CD14-positive monocyte (primary cell): ENCODE data around the gene CDC25C. TPM values are rescaled to one million over a fixed set of nuclear protein-coding genes. Genes with fewer than 3 reads are reported as not detected.

Experiments
- DNase-seq, 3 donors: peaks; one replicate each; pipeline ENCODE4 v3.0.0-alpha.2; 2011 to 2022
- H2AFZ ChIP-seq: 2 replicates; pipeline ENCODE4 v1.6.0; 2012; ENCODE audit warnings: mild to moderate bottlenecking, low read depth, low read length, inconsistent platforms; ENCODE audit not compliant: insufficient read depth, poor library complexity, severe bottlenecking
- H3K27ac ChIP-seq, 2 donors: 1 replicate in 1 of 2; 2 replicates in 1 of 2; pipeline ENCODE4 v1.5.1; 2012 to 2013; ENCODE audit warnings: low read length in 2 of 2, control low read depth in 1 of 2, inconsistent platforms in 1 of 2, low read depth in 1 of 2, mild to moderate bottlenecking in 1 of 2
- H3K27me3 ChIP-seq, 2 donors: one replicate each; pipeline versions ENCODE4 v1.6.0 to v1.6.1; 2011 to 2013; ENCODE audit warnings: low read length in 2 of 2; ENCODE audit not compliant: control insufficient read depth in 2 of 2, insufficient read depth in 2 of 2
- H3K36me3 ChIP-seq, 2 donors: replicated peaks in 1 of 2; 1 replicate in 1 of 2; 2 replicates in 1 of 2; pipeline versions ENCODE4 v1.5.1 to v1.6.1; 2012 to 2013; ENCODE audit warnings: low read length in 2 of 2, control low read depth in 1 of 2, inconsistent platforms in 1 of 2, mild to moderate bottlenecking in 1 of 2; ENCODE audit not compliant: insufficient read depth in 2 of 2, control insufficient read depth in 1 of 2
- H3K4me1 ChIP-seq, 2 donors: 1 replicate in 1 of 2; 2 replicates in 1 of 2; pipeline versions ENCODE4 v1.5.1 to v1.6.1; 2012 to 2013; ENCODE audit warnings: low read length in 2 of 2, control low read depth in 1 of 2, inconsistent platforms in 1 of 2, mild to moderate bottlenecking in 1 of 2, moderate library complexity in 1 of 2; ENCODE audit not compliant: insufficient read depth in 2 of 2, control insufficient read depth in 1 of 2
- H3K4me2 ChIP-seq: replicated peaks from 2 replicates; pipeline ENCODE3; 2012; ENCODE audit warnings: low read length, moderate library complexity, mild to moderate bottlenecking; ENCODE audit not compliant: poor library complexity, severe bottlenecking; ENCODE audit errors: extremely low read depth
- H3K4me3 ChIP-seq, 3 experiments: fragments of 200-600 bp in 1 of 3; sonication (generic) in 1 of 3; replicated peaks in 1 of 3; 1 replicate in 2 of 3; 2 replicates in 1 of 3; pipeline ENCODE4 v1.5.1; 2011 to 2013; ENCODE audit warnings: low read length in 3 of 3, mild to moderate bottlenecking in 3 of 3, control low read depth in 2 of 3, low read depth in 2 of 3, inconsistent platforms in 1 of 3, moderate library complexity in 1 of 3
- H3K79me2 ChIP-seq: 2 replicates; pipeline ENCODE4 v1.6.0; 2012; ENCODE audit warnings: mild to moderate bottlenecking, control low read depth, inconsistent platforms, low read length, moderate library complexity; ENCODE audit not compliant: insufficient read depth
- H3K9ac ChIP-seq: 2 replicates; pipeline ENCODE4 v1.6.0; 2017; ENCODE audit warnings: low read length, mild to moderate bottlenecking; ENCODE audit not compliant: insufficient read depth, poor library complexity, severe bottlenecking
- H3K9me3 ChIP-seq, 2 donors: replicated peaks in 1 of 2; 1 replicate in 1 of 2; 2 replicates in 1 of 2; pipeline versions ENCODE4 v1.5.1 to v1.6.1; 2012 to 2013; ENCODE audit warnings: low read length in 2 of 2, control low read depth in 1 of 2; ENCODE audit not compliant: control insufficient read depth in 1 of 2, insufficient read depth in 1 of 2
- H4K20me1 ChIP-seq: 2 replicates; pipeline ENCODE4 v1.6.0; 2012; ENCODE audit warnings: mild to moderate bottlenecking, low read length, control low read depth, moderate library complexity; ENCODE audit not compliant: insufficient read depth
- H3K27ac Mint-ChIP-seq, 7 donors: one replicate each; pipeline ENCODE4 v1.8.0; 2020; ENCODE audit warnings: mild to moderate bottlenecking in 7 of 7, mixed read lengths in 7 of 7, moderate library complexity in 6 of 7, inconsistent platforms in 2 of 7
- H3K27me3 Mint-ChIP-seq, 3 donors: one replicate each; pipeline ENCODE4 v1.8.0; 2021 to 2022; ENCODE audit warnings: low read depth in 3 of 3, mild to moderate bottlenecking in 3 of 3, mixed read lengths in 3 of 3, moderate library complexity in 3 of 3, inconsistent platforms in 1 of 3
- H3K36me3 Mint-ChIP-seq, 2 donors: one replicate each; pipeline ENCODE4 v1.8.0; 2020; ENCODE audit warnings: mixed read lengths in 2 of 2, inconsistent platforms in 1 of 2, mild to moderate bottlenecking in 1 of 2
- H3K4me1 Mint-ChIP-seq: one replicate; pipeline ENCODE4 v1.8.0; 2020; ENCODE audit warnings: mild to moderate bottlenecking, mixed read lengths
- H3K4me3 Mint-ChIP-seq, 2 donors: one replicate each; pipeline ENCODE4 v1.8.0; 2020; ENCODE audit warnings: mild to moderate bottlenecking in 2 of 2, mixed read lengths in 2 of 2, moderate library complexity in 1 of 2
- H3K9me3 Mint-ChIP-seq, 7 donors: one replicate each; pipeline ENCODE4 v1.8.0; 2020 to 2022; ENCODE audit warnings: mixed read lengths in 7 of 7, mild to moderate bottlenecking in 6 of 7, moderate library complexity in 6 of 7, inconsistent platforms in 2 of 7
- WGBS: methylation state at CpG from one replicate; pipeline ENCODE4 v1.1.5; 2013; ENCODE audit warnings: missing lambda C conversion rate; ENCODE audit not compliant: insufficient coverage; 5-methylcytosine and 5-hydroxymethylcytosine counted together
- intact Hi-C, 2 donors: fragments of 100-400 bp; cut with micrococcal nuclease; formaldehyde crosslinking; loops; one replicate each; pipeline versions ENCODE4 v1.15.0 to v1.15.1; 2023
- polyA plus RNA-seq, 3 donors: library from polyadenylated mRNA; depleted of rRNA in 1 of 3; unstranded in 2 of 3; stranded (reverse) in 1 of 3; fragments of 300-500 nt in 2 of 3; fragments of >200 nt in 1 of 3; fragmentation: Illumina TruSeq in 2 of 3; gene quantifications; 1 replicate in 2 of 3; 2 replicates in 1 of 3; pipeline ENCODE4 v1.2.3, GENCODE V29; 2012 to 2021
- TF ChIP-seq, protein P1 (sequence below): fragments of 200-600 bp; IDR thresholded peaks from one replicate; pipeline ENCODE4 v1.8.0; 2022; ENCODE audit warnings: antibody characterized with exemption, mild to moderate bottlenecking

Gene CDC25C
- polyA plus RNA-seq, 3 donors: not detected

DNA sequence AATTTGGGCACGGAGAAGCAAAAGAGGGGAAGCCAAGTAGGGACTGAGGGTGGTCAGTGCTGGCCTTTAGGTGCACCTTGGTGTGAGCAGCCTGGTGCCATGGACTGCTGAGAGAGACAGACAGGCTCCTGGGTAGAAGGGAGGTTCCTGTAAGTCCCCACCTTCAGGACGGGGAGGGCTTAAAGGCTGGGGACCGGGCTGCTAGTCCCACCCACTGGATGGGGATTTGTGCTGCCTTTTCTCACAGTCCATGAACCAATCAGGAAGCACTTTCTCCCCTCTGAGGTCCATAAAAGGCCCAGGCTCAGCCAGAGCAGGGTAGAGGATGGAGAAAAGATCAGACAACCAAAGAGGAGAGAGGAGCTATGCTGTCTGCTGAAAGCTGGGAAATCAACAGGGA, 15.2 kb downstream of the CDC25C start:
- intact Hi-C loops: no loop called here
- Mint-ChIP-seq H3K36me3 (peaks cover 27 to 55% of the 10 kb centered on the region in 2 donors), H3K27ac (peak overlapping the region in 1 of 7 donors; percentile 18), H3K4me1 (no peaks in the 10 kb centered on the region), H3K4me3 (no peak overlapping the region), H3K9me3 (no peaks in the 10 kb centered on the region), H3K27me3 (no peaks in the 10 kb centered on the region)
- WGBS: 100% methylated on average over 1 of the region's 3 CpGs
- peaks cover 18 to 68% of the 10 kb centered on the region in 2 donors for H3K36me3 ChIP-seq
- H3K9ac ChIP-seq: no peak overlapping the region
- no peak overlapping the region for H3K4me3 ChIP-seq
- no peaks in the 10 kb centered on the region for H4K20me1 ChIP-seq
- no peak overlapping the region for H2AFZ ChIP-seq
- DNase-seq: no peak
- H3K79me2 ChIP-seq: no peaks in the 10 kb centered on the region
- H3K27ac ChIP-seq: no peak overlapping the region
- no peak overlapping the region for H3K4me2 ChIP-seq
- no peaks in the 10 kb centered on the region for H3K9me3 ChIP-seq
- no peaks in the 10 kb centered on the region for H3K27me3 ChIP-seq
- H3K4me1 ChIP-seq: no peaks in the 10 kb centered on the region
- TF ChIP-seq, protein P1, sequence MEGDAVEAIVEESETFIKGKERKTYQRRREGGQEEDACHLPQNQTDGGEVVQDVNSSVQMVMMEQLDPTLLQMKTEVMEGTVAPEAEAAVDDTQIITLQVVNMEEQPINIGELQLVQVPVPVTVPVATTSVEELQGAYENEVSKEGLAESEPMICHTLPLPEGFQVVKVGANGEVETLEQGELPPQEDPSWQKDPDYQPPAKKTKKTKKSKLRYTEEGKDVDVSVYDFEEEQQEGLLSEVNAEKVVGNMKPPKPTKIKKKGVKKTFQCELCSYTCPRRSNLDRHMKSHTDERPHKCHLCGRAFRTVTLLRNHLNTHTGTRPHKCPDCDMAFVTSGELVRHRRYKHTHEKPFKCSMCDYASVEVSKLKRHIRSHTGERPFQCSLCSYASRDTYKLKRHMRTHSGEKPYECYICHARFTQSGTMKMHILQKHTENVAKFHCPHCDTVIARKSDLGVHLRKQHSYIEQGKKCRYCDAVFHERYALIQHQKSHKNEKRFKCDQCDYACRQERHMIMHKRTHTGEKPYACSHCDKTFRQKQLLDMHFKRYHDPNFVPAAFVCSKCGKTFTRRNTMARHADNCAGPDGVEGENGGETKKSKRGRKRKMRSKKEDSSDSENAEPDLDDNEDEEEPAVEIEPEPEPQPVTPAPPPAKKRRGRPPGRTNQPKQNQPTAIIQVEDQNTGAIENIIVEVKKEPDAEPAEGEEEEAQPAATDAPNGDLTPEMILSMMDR: no peak

- no peaks in the 10 kb centered on the region for H3K9me3 ChIP-seq
- no peak overlapping the region for H3K4me3 ChIP-seq
- no peak overlapping the region for H3K9ac ChIP-seq
- H3K27ac Mint-ChIP-seq: no peak overlapping the region
- WGBS: 98% methylated on average over 7 of the region's 7 CpGs
- H3K4me1 ChIP-seq: no peaks in the 10 kb centered on the region
- no peak overlapping the region for H3K27ac ChIP-seq
- H3K36me3 ChIP-seq: peaks cover 18 to 73% of the 10 kb centered on the region in 2 donors
- no peaks in the 10 kb centered on the region for H3K9me3 Mint-ChIP-seq
- TF ChIP-seq, protein P1: no peak
- no peak overlapping the region for H2AFZ ChIP-seq
- no peaks in the 10 kb centered on the region for H3K27me3 Mint-ChIP-seq
- no peaks in the 10 kb centered on the region for H4K20me1 ChIP-seq
- no peaks in the 10 kb centered on the region for H3K27me3 ChIP-seq
- DNase-seq: no peak
- no peak overlapping the region for H3K4me3 Mint-ChIP-seq
- no peaks in the 10 kb centered on the region for H3K79me2 ChIP-seq
- H3K4me2 ChIP-seq: no peak overlapping the region
- intact Hi-C loops: no loop called here
- H3K36me3 Mint-ChIP-seq: peaks cover 28 to 53% of the 10 kb centered on the region in 2 donors
- H3K4me1 Mint-ChIP-seq: no peaks in the 10 kb centered on the region
Observed at GRCh38 chr5:138315751-138316278, 15.8 kb downstream of the CDC25C start.
